A673 (cell line): ENCODE measurements around the gene USP10.

Experiments used
- EZH2 ChIP-seq: fragments of 200-600 bp; sonication (generic); IDR thresholded peaks from 2 replicates; pipeline ENCODE4 v1.6.1; 2017; ENCODE audit warnings: borderline replicate concordance, low read depth, mild to moderate bottlenecking, mixed read lengths, antibody characterized with exemption, low read length; ENCODE audit not compliant: poor library complexity, severe bottlenecking
- TF ChIP-seq, protein P1 (sequence below): fragments of 300-800, 200-600 bp; sonication (generic); conservative IDR thresholded peaks from 2 replicates; pipeline ENCODE4 v1.5.1; 2017; ENCODE audit warnings: low read depth, mild to moderate bottlenecking, antibody characterized with exemption, low read length, moderate library complexity, mixed read lengths

DNA sequence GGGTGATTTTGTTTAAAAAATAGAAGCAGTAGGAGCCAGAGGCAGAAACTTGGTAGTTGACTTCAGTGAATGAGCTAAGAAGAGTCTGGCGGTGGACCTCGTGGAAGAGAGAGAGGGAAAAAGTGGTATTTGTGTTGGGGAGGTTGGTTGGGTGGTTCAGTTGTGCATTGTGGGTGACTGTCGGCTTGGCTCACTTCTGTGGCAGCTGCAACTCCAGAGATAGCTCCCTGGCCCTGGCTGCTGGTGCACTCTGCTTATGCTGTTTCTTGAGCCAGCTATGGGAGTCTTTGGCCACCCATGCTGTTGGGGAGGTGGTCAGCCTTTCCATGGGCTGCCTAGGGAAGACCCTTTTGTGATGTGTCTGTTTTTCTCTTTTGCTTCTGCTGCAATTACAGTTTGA is 69.6 kb downstream of the USP10 start:
- TF ChIP-seq, protein P1, sequence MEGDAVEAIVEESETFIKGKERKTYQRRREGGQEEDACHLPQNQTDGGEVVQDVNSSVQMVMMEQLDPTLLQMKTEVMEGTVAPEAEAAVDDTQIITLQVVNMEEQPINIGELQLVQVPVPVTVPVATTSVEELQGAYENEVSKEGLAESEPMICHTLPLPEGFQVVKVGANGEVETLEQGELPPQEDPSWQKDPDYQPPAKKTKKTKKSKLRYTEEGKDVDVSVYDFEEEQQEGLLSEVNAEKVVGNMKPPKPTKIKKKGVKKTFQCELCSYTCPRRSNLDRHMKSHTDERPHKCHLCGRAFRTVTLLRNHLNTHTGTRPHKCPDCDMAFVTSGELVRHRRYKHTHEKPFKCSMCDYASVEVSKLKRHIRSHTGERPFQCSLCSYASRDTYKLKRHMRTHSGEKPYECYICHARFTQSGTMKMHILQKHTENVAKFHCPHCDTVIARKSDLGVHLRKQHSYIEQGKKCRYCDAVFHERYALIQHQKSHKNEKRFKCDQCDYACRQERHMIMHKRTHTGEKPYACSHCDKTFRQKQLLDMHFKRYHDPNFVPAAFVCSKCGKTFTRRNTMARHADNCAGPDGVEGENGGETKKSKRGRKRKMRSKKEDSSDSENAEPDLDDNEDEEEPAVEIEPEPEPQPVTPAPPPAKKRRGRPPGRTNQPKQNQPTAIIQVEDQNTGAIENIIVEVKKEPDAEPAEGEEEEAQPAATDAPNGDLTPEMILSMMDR, result no peak
- no peak for TF ChIP-seq EZH2
